RWPE1 (cell line): ENCODE data around the gene GJB1.

Experiments used
- CTCF ChIA-PET: fragments of 350-600 bp; sonication (Branson Sonifier 250); formaldehyde crosslinking; extraction: SDS; loops from one replicate; lab custom pipeline; 2021; lab: Yijun Ruan, JAX
- POLR2A ChIA-PET: fragments of 400-600 bp; formaldehyde crosslinking; extraction: SDS; loops from one replicate; lab custom pipeline; 2020; ENCODE audit warnings: antibody characterized with exemption; ENCODE audit not compliant: low non-redundant PET; lab: Yijun Ruan, JAX
- DNase-seq: peaks from one replicate; pipeline ENCODE4 v3.0.0; 2012; ENCODE audit warnings: low spot score
- H3K27ac ChIP-seq: fragments of 450-650 bp; 2 replicates; pipeline ENCODE4 v1.5.1; 2017
- TF ChIP-seq, protein P1 (sequence below): fragments of 450-650 bp; conservative IDR thresholded peaks from 2 replicates; pipeline ENCODE4 v1.5.1; 2017; ENCODE audit warnings: low read depth, mild to moderate bottlenecking

The GJB1 gene

DNA sequence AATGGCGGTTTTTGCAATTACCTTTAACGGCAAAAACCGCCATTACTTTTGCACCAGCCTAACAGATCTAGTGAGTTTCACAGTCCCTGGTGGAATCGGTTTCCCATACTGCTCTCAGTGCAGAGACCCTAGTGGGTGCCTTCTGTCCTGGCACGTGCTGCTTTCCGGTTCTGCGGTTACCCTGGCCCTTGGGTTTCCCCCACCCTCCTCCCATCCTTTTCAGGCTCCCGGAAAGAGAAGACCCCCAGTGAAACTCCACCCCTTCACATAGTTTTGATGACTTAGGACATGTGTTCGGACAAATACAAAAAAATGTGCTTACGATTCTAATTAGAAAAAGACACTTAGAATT, 41.5 kb upstream of the GJB1 start:
- POLR2A ChIA-PET, result no interaction called here
- peak overlapping the region; percentile 72 for H3K27ac ChIP-seq
- TF ChIP-seq, protein P1, sequence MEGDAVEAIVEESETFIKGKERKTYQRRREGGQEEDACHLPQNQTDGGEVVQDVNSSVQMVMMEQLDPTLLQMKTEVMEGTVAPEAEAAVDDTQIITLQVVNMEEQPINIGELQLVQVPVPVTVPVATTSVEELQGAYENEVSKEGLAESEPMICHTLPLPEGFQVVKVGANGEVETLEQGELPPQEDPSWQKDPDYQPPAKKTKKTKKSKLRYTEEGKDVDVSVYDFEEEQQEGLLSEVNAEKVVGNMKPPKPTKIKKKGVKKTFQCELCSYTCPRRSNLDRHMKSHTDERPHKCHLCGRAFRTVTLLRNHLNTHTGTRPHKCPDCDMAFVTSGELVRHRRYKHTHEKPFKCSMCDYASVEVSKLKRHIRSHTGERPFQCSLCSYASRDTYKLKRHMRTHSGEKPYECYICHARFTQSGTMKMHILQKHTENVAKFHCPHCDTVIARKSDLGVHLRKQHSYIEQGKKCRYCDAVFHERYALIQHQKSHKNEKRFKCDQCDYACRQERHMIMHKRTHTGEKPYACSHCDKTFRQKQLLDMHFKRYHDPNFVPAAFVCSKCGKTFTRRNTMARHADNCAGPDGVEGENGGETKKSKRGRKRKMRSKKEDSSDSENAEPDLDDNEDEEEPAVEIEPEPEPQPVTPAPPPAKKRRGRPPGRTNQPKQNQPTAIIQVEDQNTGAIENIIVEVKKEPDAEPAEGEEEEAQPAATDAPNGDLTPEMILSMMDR, result no peak
- no peak for DNase-seq
- CTCF ChIA-PET, result no interaction called here

DNA sequence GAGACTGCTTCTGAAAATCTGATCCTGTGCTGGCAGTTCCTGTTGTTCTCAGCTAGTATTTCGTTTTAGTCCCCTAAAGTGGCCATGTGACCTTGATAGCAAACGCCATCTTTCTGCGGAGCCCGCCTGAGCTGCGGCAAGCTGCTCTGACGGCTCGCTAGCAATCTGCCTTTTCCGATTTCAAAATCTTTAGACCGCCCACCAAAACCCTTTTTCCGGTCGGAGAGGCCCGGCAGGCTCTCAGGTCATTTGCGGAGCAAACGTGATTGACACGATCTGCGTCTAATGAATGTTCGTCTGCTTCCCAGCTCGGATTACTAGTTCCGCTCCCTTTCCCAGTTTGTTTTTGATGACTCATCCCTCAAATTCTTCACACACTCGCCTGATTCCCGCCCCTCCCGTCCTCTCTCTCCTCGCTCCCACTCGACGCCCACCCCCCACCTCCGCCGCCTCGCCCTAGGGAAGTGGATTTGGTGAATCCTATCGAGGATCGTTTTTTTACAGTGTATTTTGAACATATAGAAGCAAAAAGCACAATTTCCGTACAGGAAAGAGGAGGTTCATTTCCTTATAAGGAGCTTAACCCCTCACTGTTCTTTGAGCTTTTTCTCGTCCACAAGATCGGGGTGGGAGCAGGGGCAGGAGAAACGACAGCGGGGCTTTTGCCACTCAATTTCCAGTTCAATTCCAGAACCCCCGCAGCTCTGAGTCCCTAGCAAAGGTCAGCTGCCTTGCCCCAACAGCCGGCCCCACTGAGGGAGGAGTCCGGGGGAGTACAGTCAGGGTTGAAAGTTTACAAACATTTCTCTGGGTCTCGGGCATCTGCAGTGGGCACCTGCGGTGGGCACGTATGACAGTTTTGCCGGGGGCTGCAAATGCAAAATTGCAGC, 40.9 kb upstream of the GJB1 start:
- H3K27ac ChIP-seq, result peak overlapping the region; percentile 72
- peak; percentile 86 for DNase-seq
- CTCF ChIA-PET, result interaction anchor here (0.6 to 1.1 kb wide), 4 partner anchors 16 to 404 kb away, joined by 3 to 6 read pairs (median 4); no protein-coding TSS in a partner anchor
- TF ChIP-seq, protein P1, result no peak
- POLR2A ChIA-PET, result interaction anchor here (0.7 to 0.8 kb wide), 3 partner anchors 154 to 738 kb away, joined by 4 to 5 read pairs (median 4); no protein-coding TSS in a partner anchor

DNA sequence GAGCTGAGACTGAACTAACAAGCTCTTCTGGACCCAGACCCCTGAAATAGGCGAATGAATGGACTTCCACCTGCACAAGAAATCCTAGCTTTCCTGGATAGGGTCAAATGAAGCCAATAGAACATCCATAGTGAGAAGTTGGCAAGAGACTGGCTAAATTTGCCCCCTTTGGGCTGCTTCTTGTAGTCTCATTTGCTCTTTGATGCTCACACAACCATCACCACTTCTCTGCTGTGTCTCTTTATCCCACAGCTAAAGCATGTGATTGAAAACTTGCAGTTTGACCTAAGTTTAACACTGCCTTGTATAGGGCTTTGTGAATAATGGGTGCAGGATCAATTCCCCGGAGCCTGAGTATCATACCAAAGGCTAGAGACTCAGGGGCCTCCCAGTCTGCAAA, 40.2 kb upstream of the GJB1 start:
- H3K27ac ChIP-seq, result no peak overlapping the region
- ChIA-PET CTCF (interaction anchor here (0.6 to 1.1 kb wide), 3 partner anchors 16 to 404 kb away, joined by 3 to 6 read pairs (median 4); no protein-coding TSS in a partner anchor), POLR2A (interaction anchor here (0.7 to 0.8 kb wide), 3 partner anchors 155 to 739 kb away, joined by 4 to 5 read pairs (median 4); no protein-coding TSS in a partner anchor)
- TF ChIP-seq, protein P1, result no peak
- no peak for DNase-seq

DNA sequence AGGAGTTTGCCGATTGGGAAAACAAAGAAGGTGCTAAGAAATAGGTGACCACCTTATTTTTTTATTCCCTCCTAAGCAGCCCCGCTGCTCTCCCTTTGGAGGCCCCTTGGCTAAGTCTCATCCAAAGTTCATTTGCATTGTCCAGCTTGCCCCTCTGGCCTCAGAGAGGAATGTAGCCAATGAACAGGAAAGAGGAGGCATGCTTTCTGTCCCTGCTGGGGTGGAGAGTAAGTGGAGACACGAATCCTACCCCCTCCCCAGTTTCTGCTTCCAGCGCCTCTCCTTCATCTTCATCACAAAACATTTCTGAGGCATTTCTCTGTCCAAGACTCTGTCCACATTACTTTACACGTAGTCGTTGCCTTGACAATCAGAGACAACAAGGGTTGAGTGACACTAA, 39.7 kb upstream of the GJB1 start:
- H3K27ac ChIP-seq, result no peak overlapping the region
- no peak for DNase-seq
- ChIA-PET CTCF (interaction anchor here (1.1 kb wide), 1 partner anchor 151 kb away, joined by 4 read pairs; no protein-coding TSS in a partner anchor), POLR2A (interaction anchor here (0.8 kb wide), 1 partner anchor 739 kb away, joined by 4 read pairs; no protein-coding TSS in a partner anchor)
- TF ChIP-seq, protein P1, result no peak

DNA sequence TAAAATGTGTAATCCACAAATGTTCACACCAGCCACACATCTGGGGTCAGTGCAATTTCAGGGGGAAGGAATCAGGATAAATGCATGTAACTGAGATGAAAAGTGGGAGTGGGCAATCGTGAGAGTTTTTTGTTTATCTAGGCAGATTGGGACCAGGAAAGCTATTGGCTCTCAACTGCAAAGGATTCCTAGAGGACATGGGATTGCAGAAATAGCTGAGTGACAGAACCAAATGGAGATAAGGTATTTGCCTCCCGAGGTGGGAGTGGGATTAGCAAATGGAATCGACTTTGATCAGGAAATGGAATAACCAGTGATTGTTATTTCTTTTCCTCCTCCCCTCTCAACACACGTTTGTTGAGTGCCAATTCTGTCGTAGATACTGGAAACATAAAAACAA, 38.9 kb upstream of the GJB1 start:
- CTCF ChIA-PET, result no interaction called here
- no peak for DNase-seq
- TF ChIP-seq, protein P1, result no peak
- POLR2A ChIA-PET, result no interaction called here
- H3K27ac ChIP-seq, result no peak overlapping the region

DNA sequence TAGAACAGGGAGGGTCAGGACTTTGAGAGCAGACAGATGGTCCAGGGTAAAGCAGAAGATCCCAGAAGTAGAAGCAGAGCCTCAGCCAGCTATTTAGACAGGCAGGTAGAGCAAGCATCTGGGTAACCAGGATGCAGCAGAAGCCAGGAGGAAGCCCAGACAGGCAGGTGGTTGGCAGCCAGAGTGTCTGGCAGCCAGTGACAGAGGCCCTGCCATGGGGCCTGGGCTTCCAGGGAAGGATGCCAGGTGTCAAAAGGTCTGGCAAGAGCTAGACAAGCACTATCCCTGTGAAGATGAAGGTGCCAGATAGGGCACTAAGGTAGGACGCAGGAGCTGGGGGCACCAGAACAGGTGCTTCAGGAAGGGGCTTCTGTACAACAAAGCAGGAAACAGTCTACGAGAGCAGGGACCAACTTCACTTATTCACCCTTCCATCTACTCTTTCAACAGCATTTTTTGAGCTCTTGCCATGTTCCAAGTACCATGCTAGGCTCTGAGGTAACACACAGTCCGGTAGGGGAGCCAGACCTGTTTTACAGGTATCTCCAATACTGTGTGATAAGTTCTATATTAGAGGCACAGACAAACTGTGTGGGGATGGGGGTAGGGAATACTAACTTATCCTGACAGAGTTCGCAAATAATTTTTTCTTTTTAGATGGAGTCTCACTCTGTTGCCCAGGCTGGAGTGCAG, 38.1 kb upstream of the GJB1 start:
- H3K27ac ChIP-seq, result no peak overlapping the region
- DNase-seq, result no peak
- ChIA-PET POLR2A (no interaction called here), CTCF (interaction anchor here (0.6 kb wide), 1 partner anchor 92 kb away, joined by 4 read pairs; no protein-coding TSS in a partner anchor)
- TF ChIP-seq, protein P1, result no peak
